T-cell (primary cell): ENCODE data around the gene DLEC1. TPM values are rescaled to one million over a fixed set of nuclear protein-coding genes. Genes with fewer than 3 reads are reported as not detected.
A peak's percentile ranks its signal among the peaks of the same experiment; 100 is the strongest.

Experiments
- ATAC-seq, 4 experiments: fragments of 200-7000 bp in 3 of 4; fragments of 150-1000 bp in 1 of 4; cut with Tn5 transposase; replicated peaks in 1 of 4; 1 replicate in 3 of 4; 2 replicates in 1 of 4; pipeline ENCODE4 v1.10.0; 2021; ENCODE audit warnings: moderate library complexity in 3 of 4, mild to moderate bottlenecking in 2 of 4, moderate number of reproducible peaks in 1 of 4
- CTCF ChIA-PET, 2 donors: fragments of 300-600 bp; sonication (Branson Sonifier 250); formaldehyde crosslinking; loops; one replicate each; lab custom pipeline; 2022; ENCODE audit warnings: antibody characterized with exemption in 2 of 2; lab: Charles Lee
- POLR2A ChIA-PET, 2 donors: fragments of 300-600 bp; sonication (Branson Sonifier 250); formaldehyde crosslinking; loops; one replicate each; lab custom pipeline; 2022; ENCODE audit warnings: antibody characterized with exemption in 2 of 2; lab: Charles Lee
- DNase-seq, 35 experiments: peaks; one replicate each; pipeline versions ENCODE4 v3.0.0 to v3.0.0-alpha.2; 2013 to 2023
- H3K27ac ChIP-seq: one replicate; pipeline ENCODE4 v1.5.1; 2013; ENCODE audit warnings: low read length
- H3K27me3 ChIP-seq, 2 experiments: replicated peaks in 1 of 2; 1 replicate in 1 of 2; 2 replicates in 1 of 2; pipeline versions ENCODE4 v1.6.1 to v1.7.0; 2013; ENCODE audit warnings: low read length in 1 of 2, mixed read lengths in 1 of 2; ENCODE audit not compliant: control insufficient read depth in 2 of 2, insufficient read depth in 2 of 2; ENCODE audit errors: extremely low read depth in 1 of 2
- H3K36me3 ChIP-seq, 2 donors: 1 replicate in 1 of 2; 2 replicates in 1 of 2; pipeline versions ENCODE4 v1.6.1 to v1.7.0; 2013; ENCODE audit warnings: low read length in 1 of 2; ENCODE audit not compliant: control insufficient read depth in 2 of 2, insufficient read depth in 1 of 2; ENCODE audit errors: extremely low read depth in 1 of 2
- H3K4me1 ChIP-seq, 2 experiments: 1 replicate in 1 of 2; 2 replicates in 1 of 2; pipeline versions ENCODE4 v1.6.1 to v1.7.0; 2013; ENCODE audit warnings: low read length in 2 of 2, mixed read lengths in 1 of 2; ENCODE audit not compliant: insufficient read depth in 2 of 2, control insufficient read depth in 1 of 2; ENCODE audit errors: extremely low read depth in 1 of 2
- H3K4me3 ChIP-seq, 2 donors: 1 replicate in 1 of 2; 2 replicates in 1 of 2; pipeline versions ENCODE4 v1.5.1 to v1.7.0; 2013; ENCODE audit warnings: mild to moderate bottlenecking in 2 of 2, low read length in 1 of 2, moderate library complexity in 1 of 2; ENCODE audit not compliant: control insufficient read depth in 1 of 2; ENCODE audit errors: extremely low read depth in 1 of 2
- H3K9me3 ChIP-seq: 2 replicates; pipeline ENCODE4 v1.7.0; 2013
- H3K27ac Mint-ChIP-seq, 2 donors: one replicate each; pipeline ENCODE4 v1.8.0; 2020 to 2021; ENCODE audit warnings: mild to moderate bottlenecking in 2 of 2, mixed read lengths in 2 of 2
- H3K27me3 Mint-ChIP-seq, 2 donors: one replicate each; pipeline ENCODE4 v1.8.0; 2021 to 2022; ENCODE audit warnings: mixed read lengths in 2 of 2
- H3K36me3 Mint-ChIP-seq: one replicate; pipeline ENCODE4 v1.8.0; 2021; ENCODE audit warnings: mixed read lengths
- H3K4me1 Mint-ChIP-seq, 3 donors: one replicate each; pipeline ENCODE4 v1.8.0; 2020 to 2022; ENCODE audit warnings: mixed read lengths in 3 of 3, mild to moderate bottlenecking in 1 of 3
- H3K4me3 Mint-ChIP-seq, 3 donors: one replicate each; pipeline ENCODE4 v1.8.0; 2020 to 2022; ENCODE audit warnings: mild to moderate bottlenecking in 3 of 3, mixed read lengths in 3 of 3, moderate library complexity in 3 of 3
- H3K9me3 Mint-ChIP-seq, 3 donors: one replicate each; pipeline ENCODE4 v1.8.0; 2020 to 2022; ENCODE audit warnings: mixed read lengths in 3 of 3
- WGBS: methylation state at CpG from one replicate; pipeline ENCODE4 v1.1.5; 2013; ENCODE audit warnings: missing lambda C conversion rate; ENCODE audit not compliant: insufficient coverage; 5-methylcytosine and 5-hydroxymethylcytosine counted together
- total RNA-seq, 35 experiments: library from RNA in 6 of 35; stranded (reverse) in 6 of 35; fragments of 120-200 nt in 1 of 35; gene quantifications; one replicate each; pipeline versions ENCODE4 v1.2.1 to v1.2.4 and lab custom pipeline; 2013 to 2026

Gene DLEC1
- total RNA-seq, 5 donors from 2014 or later (not counting 1 experiment from before 2014, with no cell fraction given): 4.7 to 21.7 (median 17.8) TPM

- no peaks in the 10 kb centered on the region for H3K27me3 Mint-ChIP-seq
- ChIA-PET POLR2A (interaction anchor here in 1 of 2 donors (0.6 to 1.0 kb wide), 2 partner anchors 43 to 501 kb away, joined by 5 to 13 read pairs; partner anchors contain the start of gene DLEC1), CTCF (interaction anchor here (0.5 to 1.8 kb wide), 9 partner anchors 9 to 501 kb away, joined by 3 to 39 read pairs (median 4); partner anchors contain the start of genes ACAA1 (in 1 of the 2), DLEC1 (in 1 of the 2) and MYD88 (in 1 of the 2))
- no peak overlapping the region for H3K4me3 ChIP-seq
- H3K4me1 ChIP-seq: peaks cover 29 to 55% of the 10 kb centered on the region in 2 experiments
- H3K9me3 Mint-ChIP-seq: no peaks in the 10 kb centered on the region
- no peaks in the 10 kb centered on the region for H3K27me3 ChIP-seq
- H3K36me3 Mint-ChIP-seq: peaks cover 24% of the 10 kb centered on the region
- H3K27ac Mint-ChIP-seq: peak overlapping the region; percentile 94 to 98
- peak in 9 of 35 experiments; percentile 12 to 42 (median 25) for DNase-seq
- WGBS: 50% methylated on average over 6 of the region's 10 CpGs
- H3K36me3 ChIP-seq: peaks cover 10 to 14% of the 10 kb centered on the region in 2 donors
- no peak for ATAC-seq
- H3K9me3 ChIP-seq: no peaks in the 10 kb centered on the region
- peak overlapping the region; percentile 85 for H3K27ac ChIP-seq
- peak overlapping the region; percentile 25 to 93 (median 93) for H3K4me3 Mint-ChIP-seq
- peaks cover 57 to 69% (median 58%) of the 10 kb centered on the region in 3 donors for H3K4me1 Mint-ChIP-seq
Observed at GRCh38 chr3:37995652-37996641, 43.1 kb upstream of the DLEC1 start.

- no peaks in the 10 kb centered on the region for H3K9me3 ChIP-seq
- H3K36me3 ChIP-seq: peaks cover 19 to 23% of the 10 kb centered on the region in 2 donors
- DNase-seq (peak; percentile 53 to 92 (median 74)), ATAC-seq (peak; percentile 30 to 54 (median 48))
- peak overlapping the region; percentile 94 to 98 for H3K27ac Mint-ChIP-seq
- POLR2A ChIA-PET: interaction anchor here (0.6 to 1.0 kb wide), 3 partner anchors 42 to 500 kb away, joined by 5 to 13 read pairs (median 6); partner anchors contain the start of gene DLEC1 (in 1 of the 2)
- H3K27me3 ChIP-seq: no peaks in the 10 kb centered on the region
- H3K4me3 Mint-ChIP-seq: peak overlapping the region; percentile 25 to 93 (median 50)
- peaks cover 57 to 69% (median 58%) of the 10 kb centered on the region in 3 donors for H3K4me1 Mint-ChIP-seq
- H3K4me1 ChIP-seq: peaks cover 29 to 55% of the 10 kb centered on the region in 2 experiments
- H3K27me3 Mint-ChIP-seq: no peaks in the 10 kb centered on the region
- CTCF ChIA-PET: interaction anchor here (0.5 to 1.8 kb wide), 13 partner anchors 8 to 783 kb away, joined by 3 to 39 read pairs (median 4); partner anchors contain the start of genes ACAA1 (in 1 of the 2), DLEC1 (in 1 of the 2) and MYD88 (in 1 of the 2)
- no peak overlapping the region for H3K4me3 ChIP-seq
- peak overlapping the region; percentile 85 for H3K27ac ChIP-seq
- 60% methylated on average over 6 of the region's 7 CpGs for WGBS
- H3K36me3 Mint-ChIP-seq: peaks cover 24% of the 10 kb centered on the region
- H3K9me3 Mint-ChIP-seq: no peaks in the 10 kb centered on the region
Observed at GRCh38 chr3:37996785-37997301, 42.2 kb upstream of the DLEC1 start.

- H3K27ac Mint-ChIP-seq: peak overlapping the region in 1 of 2 donors; percentile 98
- ChIA-PET POLR2A (interaction anchor here (0.6 to 1.0 kb wide), 2 partner anchors 42 to 144 kb away, joined by 5 to 6 read pairs; partner anchors contain the start of gene DLEC1 (in 1 of the 2)), CTCF (interaction anchor here (0.5 to 1.8 kb wide), 13 partner anchors 8 to 783 kb away, joined by 3 to 39 read pairs (median 4); partner anchors contain the start of genes ACAA1 (in 1 of the 2), DLEC1 (in 1 of the 2) and MYD88 (in 1 of the 2))
- H3K9me3 ChIP-seq: no peaks in the 10 kb centered on the region
- H3K27me3 Mint-ChIP-seq: no peaks in the 10 kb centered on the region
- peak overlapping the region; percentile 85 for H3K27ac ChIP-seq
- WGBS: 90% methylated on average over 6 of the region's 10 CpGs
- H3K4me3 ChIP-seq: no peak overlapping the region
- no peaks in the 10 kb centered on the region for H3K9me3 Mint-ChIP-seq
- peaks cover 21 to 28% of the 10 kb centered on the region in 2 donors for H3K36me3 ChIP-seq
- H3K4me1 ChIP-seq: peaks cover 29 to 55% of the 10 kb centered on the region in 2 experiments
- peaks cover 57 to 69% (median 58%) of the 10 kb centered on the region in 3 donors for H3K4me1 Mint-ChIP-seq
- no peak for ATAC-seq
- H3K4me3 Mint-ChIP-seq: peak overlapping the region in 1 of 3 donors; percentile 93
- peaks cover 24% of the 10 kb centered on the region for H3K36me3 Mint-ChIP-seq
- peak in 2 of 35 experiments; percentile 1 to 12 for DNase-seq
- no peaks in the 10 kb centered on the region for H3K27me3 ChIP-seq
Observed at GRCh38 chr3:37997342-37997741, 41.7 kb upstream of the DLEC1 start.

- ATAC-seq (no peak), DNase-seq (peak in 2 of 35 experiments; percentile 2 to 11)
- H3K4me1 ChIP-seq: peaks cover 29 to 56% of the 10 kb centered on the region in 2 experiments
- CTCF ChIA-PET: interaction anchor here (0.6 to 1.8 kb wide), 4 partner anchors 24 to 168 kb away, joined by 4 to 39 read pairs (median 13); partner anchors contain the start of gene DLEC1 (in 1 of the 2)
- no peaks in the 10 kb centered on the region for H3K27me3 ChIP-seq
- POLR2A ChIA-PET: no interaction called here
- Mint-ChIP-seq H3K4me1 (peaks cover 58 to 66% (median 59%) of the 10 kb centered on the region in 3 donors), H3K27ac (peak overlapping the region; percentile 96 to 98), H3K4me3 (peak overlapping the region; percentile 70 to 72 (median 71)), H3K27me3 (no peaks in the 10 kb centered on the region), H3K9me3 (no peaks in the 10 kb centered on the region), H3K36me3 (peaks cover 24% of the 10 kb centered on the region)
- peaks cover 21 to 33% of the 10 kb centered on the region in 2 donors for H3K36me3 ChIP-seq
- H3K9me3 ChIP-seq: no peaks in the 10 kb centered on the region
- WGBS: 72% methylated on average over 4 of the region's 6 CpGs
- no peak overlapping the region for H3K4me3 ChIP-seq
- H3K27ac ChIP-seq: peak overlapping the region; percentile 85
Observed at GRCh38 chr3:37997791-37998370, 41.1 kb upstream of the DLEC1 start.

GRCh38 chr3:37999836-38000235 is 39.2 kb upstream of the DLEC1 start:
- Histone ChIP-seq H3K4me3 (no peak overlapping the region), H3K9me3 (no peaks in the 10 kb centered on the region), H3K27ac (no peak overlapping the region), H3K36me3 (peaks cover 21 to 43% of the 10 kb centered on the region in 2 donors), H3K4me1 (peaks cover 22 to 59% of the 10 kb centered on the region in 2 experiments), H3K27me3 (no peaks in the 10 kb centered on the region)
- 83% methylated on average over 2 of the region's 6 CpGs for WGBS
- Mint-ChIP-seq H3K4me1 (peaks cover 56 to 60% (median 57%) of the 10 kb centered on the region in 3 donors), H3K27ac (peak overlapping the region; percentile 77 to 81), H3K36me3 (peaks cover 28% of the 10 kb centered on the region), H3K9me3 (no peaks in the 10 kb centered on the region), H3K4me3 (peak overlapping the region in 1 of 3 donors; percentile 72), H3K27me3 (no peaks in the 10 kb centered on the region)
- CTCF ChIA-PET: no interaction called here
- POLR2A ChIA-PET: no interaction called here
- DNase-seq: no peak
- ATAC-seq: no peak
